ENCODE results near the gene ADAMTSL1. TPM values are rescaled to one million over a fixed set of nuclear protein-coding genes. Genes with fewer than 3 reads are reported as not detected.

The ADAMTSL1 gene
- total RNA-seq, 1 donor from 2014 or later, result 1.5 TPM

DNA sequence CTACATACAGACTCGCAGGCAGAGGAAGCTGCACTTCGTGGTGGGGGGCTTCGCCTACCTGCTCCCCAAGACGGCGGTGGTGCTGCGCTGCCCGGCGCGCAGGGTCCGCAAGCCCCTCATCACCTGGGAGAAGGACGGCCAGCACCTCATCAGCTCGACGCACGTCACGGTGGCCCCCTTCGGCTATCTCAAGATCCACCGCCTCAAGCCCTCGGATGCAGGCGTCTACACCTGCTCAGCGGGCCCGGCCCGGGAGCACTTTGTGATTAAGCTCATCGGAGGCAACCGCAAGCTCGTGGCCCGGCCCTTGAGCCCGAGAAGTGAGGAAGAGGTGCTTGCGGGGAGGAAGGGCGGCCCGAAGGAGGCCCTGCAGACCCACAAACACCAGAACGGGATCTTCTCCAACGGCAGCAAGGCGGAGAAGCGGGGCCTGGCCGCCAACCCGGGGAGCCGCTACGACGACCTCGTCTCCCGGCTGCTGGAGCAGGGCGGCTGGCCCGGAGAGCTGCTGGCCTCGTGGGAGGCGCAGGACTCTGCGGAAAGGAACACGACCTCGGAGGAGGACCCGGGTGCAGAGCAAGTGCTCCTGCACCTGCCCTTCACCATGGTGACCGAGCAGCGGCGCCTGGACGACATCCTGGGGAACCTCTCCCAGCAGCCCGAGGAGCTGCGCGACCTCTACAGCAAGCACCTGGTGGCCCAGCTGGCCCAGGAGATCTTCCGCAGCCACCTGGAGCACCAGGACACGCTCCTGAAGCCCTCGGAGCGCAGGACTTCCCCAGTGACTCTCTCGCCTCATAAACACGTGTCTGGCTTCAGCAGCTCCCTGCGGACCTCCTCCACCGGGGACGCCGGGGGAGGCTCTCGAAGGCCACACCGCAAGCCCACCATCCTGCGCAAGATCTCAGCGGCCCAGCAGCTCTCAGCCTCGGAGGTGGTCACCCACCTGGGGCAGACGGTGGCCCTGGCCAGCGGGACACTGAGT is 303.2 kb downstream of the ADAMTSL1 start:
- no peak for ATAC-seq

DNA sequence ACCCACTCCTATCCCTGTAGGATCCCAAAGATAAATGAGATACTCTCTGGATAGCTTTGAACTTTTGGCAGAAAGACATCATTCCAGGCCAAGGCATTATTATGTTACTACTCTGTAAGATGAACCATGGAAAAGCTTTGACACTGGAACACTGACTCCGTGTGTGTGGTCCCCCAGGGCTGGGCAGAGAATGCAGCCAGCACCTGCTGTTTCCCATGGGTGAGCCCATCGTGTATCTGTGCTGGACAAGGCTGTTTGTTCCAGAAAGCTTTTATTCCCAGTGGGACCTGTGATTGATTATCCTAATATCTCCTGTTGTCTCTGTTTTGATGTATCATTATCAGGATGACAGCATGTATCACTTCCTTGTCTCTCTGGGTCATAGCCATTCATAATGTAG is 304.2 kb downstream of the ADAMTSL1 start:
- no peak for ATAC-seq

DNA sequence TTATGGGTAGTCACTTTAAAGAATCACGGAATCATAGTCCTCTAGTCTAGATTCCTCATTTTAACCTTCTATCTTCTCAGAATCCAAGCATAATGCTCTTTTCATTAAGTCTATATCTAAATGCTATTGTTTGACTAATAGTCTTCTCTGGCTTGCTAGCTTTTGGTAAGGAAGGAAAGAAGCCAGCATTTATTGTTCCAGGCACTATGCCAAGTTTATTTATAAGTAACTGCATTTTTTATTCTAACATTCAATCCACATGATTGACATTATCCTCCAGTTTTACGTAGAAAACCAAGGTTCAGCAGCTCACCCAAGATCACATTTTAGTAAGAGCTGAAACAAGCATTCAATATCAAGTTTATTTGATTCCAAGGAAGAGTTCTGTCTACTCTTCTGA is 304.9 kb downstream of the ADAMTSL1 start:
- no peak for ATAC-seq

DNA sequence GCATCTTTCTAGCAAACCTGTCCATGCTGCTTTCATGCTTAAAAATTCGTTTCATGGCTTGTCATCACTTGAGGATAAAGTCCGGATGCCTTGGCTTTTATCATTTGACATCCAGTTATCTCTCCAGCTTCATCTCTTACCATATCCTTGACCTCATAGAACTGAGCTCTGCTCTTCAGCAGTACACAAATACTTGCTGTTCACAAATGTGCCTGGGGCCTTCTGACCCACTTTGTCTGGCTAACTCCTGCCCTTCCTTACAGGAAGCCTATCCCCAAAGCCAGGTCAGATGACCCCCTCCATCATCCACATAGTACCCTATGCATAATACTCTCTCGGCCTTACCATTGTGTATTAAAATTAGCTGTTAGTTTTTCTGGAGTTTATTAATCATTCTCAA is 310.0 kb downstream of the ADAMTSL1 start:
- no peak for ATAC-seq

DNA sequence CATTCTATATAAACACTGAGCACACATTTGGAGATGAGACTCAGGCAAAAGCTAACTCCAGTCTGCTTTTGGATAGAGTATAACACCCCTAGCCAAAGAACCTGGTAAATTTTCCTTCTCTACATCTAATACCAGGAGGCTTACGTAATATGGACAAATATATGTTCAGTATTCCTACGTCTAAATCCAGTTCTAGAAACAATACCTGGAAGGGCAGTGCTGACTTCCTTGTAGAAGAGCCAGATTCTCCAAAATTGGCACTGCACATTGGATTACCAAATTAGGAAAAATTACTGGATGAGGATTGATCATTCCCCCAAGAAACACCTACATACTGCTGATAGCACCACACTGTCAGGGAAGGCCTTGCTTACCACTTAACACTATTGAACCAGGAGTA is 311.7 kb downstream of the ADAMTSL1 start:
- ATAC-seq, result no peak

DNA sequence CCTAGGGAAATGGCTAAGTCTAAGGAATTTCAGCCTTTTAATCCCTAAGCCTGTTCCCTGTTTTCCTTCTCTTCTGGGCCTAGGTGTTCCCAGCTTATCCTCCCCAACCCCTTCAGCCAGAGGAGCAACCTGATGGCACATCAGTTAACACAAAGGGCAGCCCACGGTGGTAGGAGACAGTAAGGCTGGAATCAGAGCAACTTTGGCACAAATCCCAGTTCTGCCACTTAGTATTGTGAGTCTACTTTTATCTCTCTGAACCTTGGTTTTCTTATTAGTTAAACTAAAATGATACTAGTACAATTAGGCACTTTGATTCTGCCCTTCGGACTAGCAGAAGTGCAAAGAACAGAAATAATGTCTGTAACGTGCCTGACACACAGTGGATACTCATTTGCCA is 312.2 kb downstream of the ADAMTSL1 start:
- no peak for ATAC-seq

DNA sequence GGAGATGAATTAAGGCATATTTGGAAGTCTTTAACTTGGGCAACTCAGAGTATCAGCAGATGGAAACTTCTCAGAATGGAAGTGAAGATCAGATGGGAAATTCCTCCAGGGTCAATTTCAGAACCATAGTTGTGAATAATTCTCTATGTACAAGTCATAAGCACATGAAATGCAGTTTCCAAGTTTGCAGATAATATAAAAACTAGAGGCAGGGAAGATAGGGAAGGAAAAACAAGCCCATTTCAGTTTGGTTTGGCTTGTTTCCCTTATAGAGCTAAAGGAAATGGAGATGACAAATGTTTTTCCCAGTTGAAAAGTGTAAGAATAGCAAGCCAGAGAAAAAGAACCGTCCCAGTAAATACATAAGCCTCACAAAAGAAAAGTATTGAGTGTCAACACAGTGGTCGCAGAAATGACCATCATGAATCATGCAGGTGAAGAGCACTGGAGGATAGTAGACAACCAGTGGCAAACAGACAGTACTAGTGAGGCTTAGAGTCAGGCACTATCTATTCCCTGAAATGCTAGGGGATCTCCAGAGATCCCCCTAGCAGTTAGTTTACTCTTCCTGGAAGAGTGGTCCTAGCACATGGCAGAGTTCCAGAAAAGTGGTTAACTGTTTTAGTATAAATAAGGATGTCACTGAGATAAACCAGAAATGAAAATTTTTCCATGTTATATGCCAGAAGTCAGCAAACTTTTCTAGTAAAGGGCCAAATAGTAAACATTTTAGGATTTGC is 313.1 kb downstream of the ADAMTSL1 start:
- no peak for ATAC-seq

DNA sequence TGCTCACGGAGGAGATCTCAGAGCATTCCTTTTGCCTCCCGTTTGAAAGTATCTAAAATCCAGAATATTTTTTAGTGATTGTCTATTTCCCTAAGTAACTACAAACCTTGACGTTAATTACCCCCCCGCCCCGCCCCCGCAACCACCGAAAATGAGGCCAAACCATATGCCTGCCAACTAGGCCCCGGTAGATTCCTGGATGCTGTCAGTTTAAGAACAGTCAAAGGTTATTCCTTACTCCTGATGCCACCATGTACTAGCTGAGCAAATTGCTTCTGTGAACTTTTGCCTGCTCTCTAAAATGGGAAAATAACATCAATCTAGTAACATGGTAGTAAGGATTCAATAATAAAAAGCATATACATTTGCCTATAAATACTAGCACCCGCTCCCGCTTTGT is 314.3 kb downstream of the ADAMTSL1 start:
- ATAC-seq, result no peak

DNA sequence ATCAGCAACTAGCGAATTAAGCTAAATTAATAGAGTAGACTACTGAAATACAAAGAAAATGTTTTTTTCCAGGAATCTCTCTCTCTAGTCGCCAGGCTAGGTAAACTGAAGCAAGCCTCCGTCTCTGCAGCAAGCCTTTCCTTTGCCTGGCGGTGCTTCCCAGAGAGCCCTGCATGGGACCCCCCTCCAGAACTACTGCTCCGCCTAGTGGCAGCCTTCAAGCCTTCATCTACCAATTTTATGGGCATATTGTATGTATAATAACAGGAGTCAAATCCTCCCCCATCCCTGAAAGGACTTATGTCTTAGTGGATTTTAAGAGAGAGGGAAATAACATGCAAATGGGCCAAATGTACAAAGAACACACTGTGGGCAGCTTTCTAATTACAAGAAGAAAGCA is 317.1 kb downstream of the ADAMTSL1 start:
- no peak for ATAC-seq

DNA sequence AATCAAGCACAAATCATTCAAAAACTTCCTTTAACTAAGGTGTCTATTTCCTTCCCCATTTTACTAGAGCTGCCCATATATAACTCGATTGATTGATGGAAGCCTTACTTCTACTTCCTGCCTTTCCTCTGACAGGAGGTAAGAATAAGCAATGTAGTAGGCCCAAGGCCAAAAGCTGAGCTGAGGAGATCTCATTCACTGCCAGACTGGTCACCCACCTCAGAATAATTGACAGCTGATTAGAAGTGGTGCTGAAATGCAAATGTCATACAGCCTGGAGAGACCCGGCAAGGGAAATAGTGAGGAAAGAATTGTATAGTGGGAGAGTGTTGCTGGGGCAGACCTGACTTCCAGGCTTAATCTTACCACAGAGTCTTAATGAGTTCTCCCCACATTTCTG is 319.2 kb downstream of the ADAMTSL1 start:
- no peak for ATAC-seq

DNA sequence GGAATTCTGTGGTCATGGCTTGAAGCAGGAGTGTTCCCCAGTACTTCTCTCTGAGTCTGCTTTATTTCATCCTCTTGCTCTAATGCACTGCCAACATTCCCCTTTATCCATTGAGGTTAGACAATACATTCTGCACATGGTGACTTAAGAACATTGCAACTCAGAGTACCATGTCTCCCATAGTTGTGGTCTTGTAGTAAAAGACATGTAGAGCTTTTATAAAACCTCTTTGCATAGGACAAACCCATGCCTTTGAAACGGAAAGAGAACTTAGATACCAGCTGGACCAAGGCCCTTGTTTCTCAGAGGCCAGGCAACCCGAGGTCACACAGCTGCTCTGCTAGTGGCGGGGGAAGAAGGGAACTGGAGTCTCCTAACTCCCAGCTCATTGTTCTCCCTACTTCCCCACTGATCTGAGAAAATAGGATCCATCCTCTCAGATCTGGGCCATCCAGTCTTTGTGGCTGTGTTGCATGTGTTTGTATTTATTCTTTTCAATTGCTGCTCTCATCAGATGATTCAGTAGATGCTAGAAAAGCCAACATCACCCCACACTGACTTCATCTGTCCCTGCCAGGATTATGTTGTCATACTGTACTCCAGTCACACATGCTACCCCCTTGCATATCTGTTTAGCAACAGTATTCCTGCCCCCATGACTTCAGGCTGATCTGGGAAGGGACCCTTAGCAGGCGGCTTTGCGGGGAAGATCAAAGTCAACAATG is 322.2 kb downstream of the ADAMTSL1 start:
- ATAC-seq, result no peak

DNA sequence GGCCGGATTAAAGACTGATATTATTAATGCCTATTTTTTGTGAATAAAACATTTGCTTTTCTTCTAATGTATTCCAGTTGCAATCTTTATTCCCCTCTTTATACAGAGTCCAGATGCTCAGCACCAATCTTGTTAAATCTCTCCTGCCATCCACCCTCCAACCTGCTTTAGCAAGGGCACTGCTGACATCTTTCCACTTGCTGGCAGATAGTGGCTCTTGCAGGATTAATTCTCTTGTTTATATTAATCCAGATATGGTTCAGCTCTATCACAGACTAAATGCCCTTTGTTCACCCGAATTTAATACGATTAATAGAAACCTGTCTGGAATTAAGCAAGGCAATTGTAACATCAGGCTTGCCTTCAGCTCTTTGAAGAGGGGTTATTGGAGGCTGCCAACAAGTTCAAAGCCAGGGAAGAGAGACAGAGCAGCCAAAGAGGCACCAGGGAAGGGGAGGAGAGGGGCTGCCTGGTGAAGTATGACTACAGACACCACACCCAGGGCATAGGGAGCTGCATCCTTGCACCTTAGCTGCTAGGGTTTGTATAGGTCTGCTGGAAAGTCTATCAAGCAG is 322.8 kb downstream of the ADAMTSL1 start:
- ATAC-seq, result no peak

DNA sequence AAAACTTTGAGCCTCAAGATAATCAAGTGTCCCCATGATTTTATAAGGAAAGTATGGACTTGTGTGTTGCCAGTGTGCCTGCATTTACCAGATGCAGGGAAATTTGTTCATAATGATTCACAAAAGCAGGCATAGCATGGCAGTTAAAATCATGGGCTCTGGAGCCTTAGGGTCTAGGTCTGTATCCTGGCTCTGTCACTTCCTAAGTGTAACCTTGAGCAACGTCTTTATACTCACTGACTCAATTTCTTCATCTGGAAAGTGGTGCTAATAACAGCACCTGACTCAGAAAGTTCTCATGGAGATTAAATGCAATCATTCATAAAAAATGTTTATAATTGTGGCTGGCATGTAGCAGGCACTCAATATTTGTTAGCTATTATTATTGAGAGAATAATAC is 324.2 kb downstream of the ADAMTSL1 start:
- ATAC-seq, result no peak

DNA sequence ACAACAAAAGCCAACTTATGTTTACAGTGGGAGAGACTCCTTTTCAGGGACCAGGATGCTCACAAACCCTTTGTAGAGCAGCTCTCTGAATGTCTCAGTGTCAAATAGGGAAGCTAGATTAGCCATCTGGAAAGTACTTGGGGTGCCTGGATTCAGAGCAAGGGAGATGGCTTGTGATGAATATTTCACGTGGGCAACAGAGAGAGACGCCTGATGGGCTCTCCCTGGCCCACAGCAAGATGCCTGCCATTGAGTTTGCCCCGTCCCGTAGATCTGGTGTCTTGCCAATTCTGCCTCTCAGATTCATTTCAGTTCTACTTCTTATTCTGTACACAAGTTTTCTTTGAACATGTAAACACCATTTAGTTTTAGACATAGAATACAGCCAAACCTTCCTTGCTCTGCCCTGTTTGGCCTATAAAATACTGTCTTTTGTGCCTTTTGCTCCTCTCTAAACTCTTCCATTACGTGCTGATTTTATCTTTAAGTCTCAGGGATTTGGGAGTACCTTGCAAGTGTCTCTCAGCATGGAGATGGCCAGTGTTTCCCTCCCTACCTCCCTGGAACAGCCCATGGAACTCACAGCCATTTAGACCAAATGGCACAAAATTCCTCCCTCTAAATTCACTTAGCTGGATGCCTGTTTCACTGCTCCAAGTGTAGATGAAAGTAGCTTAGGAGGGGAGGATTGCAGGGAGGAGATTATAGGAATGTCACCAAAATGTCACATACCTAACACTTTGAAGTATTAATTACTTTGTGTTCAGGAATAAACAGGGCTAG is 324.7 kb downstream of the ADAMTSL1 start:
- ATAC-seq, result no peak

DNA sequence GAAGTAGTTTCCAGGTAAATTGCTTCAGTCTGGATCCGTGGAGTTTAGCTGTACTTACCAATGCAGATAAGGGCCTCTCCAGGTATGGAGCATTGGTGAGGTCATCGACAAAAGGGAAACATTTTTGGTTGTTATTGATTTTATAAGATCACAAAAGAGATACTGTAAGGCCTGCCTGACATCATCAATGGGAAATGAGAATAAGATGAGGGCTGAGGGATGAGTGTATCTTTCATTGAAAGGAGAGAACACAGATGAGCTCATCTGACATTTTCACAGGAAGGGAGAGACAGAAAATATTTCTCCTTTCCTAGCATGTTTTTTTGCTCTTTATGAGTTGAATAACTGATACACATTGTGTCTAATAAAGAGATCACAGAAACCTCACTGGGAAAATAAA is 325.5 kb downstream of the ADAMTSL1 start:
- no peak for ATAC-seq

DNA sequence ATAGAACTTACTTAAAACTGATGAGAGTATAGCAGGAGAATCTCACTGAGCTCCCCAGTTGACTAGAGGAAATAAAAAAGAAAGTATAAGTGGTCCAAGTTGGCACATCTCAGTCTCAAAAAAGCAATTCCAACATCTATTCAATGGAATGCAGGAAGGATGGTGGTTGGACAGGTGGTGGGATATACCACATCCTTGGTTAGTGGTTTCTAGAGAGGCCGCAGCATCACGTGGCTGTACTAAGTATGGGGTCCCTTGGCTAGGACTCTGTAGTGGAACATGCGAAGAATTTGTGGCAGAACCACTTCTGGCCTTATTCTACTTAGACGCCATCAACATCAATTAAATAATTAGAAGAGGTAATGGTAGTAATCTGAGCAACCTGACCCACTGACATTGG is 326.6 kb downstream of the ADAMTSL1 start:
- ATAC-seq, result no peak

DNA sequence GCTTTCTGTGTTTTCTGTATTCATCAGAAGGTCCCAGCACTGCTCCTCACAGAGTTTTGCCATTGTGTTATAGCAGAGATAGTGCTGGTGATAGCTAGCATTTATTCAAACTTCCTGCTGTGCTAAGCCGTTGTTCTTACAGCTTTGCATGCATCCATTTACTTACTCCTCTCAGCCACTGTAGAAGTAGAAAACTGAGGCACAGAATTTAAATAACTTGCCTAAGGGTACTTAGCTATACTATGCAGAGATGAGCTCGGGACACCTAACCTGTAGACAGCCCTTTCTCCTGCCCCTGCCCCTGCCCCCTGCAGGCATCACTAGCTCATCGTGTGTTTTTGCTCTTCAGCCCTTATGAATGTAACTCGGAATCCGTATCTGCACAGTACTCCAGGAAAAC is 331.4 kb downstream of the ADAMTSL1 start:
- no peak for ATAC-seq

DNA sequence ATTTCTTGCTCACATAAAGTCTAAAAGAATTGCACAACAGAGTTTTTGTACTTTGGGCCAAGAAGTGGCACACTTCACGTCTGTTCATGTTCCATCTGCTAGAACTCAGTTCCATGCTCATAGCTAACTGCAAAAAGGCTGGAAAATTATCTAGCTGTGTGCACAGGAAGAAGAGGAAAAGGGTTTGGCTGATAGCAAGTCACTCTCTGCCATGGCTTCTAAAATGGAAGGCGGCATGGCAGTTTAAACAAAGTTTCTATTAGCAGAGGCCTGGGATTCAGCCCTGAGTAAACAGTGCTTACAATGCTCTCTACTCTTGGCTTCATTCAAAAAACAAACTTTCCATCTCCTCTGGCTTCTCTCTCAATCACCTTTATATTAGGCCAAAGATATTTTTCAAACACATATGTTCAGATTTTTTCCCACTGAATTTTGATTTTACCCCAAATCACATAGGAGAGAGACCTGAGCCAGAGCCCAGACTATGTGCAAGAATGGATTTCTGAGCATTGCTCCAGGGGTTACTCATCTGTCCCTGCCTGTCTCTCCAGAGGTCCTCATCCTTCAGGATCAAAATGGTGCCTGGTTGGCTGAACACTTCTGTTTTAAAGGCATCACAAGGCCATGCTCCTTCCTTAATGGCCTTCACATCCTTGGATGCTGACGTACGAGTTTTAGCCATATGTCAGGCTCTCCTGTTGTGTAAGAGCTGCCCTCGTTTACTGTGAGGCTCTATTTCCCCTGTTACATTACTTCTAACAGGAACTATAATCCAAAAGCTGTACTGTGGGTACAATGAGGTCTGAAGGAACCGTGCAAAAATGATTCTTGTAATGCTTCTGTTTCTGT is 332.5 kb downstream of the ADAMTSL1 start:
- no peak for ATAC-seq

DNA sequence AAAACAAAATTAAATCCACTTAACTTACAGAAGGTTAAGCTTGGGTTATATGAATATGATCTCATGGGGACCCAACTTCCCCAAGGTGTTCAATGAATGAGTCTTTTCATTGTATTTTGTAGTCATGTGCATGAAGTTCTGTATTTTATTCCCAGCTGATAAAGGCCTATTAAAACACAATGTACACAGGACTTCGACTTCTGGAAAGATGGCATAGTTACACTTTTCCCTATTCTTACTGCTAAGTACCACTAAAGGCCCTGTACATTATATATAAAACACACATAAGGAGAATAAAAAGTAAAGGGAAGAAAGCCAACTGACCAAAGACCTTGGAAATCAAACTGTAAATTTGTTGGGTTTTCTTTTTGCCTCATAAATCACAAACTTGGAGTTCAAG is 336.6 kb downstream of the ADAMTSL1 start:
- ATAC-seq, result no peak

DNA sequence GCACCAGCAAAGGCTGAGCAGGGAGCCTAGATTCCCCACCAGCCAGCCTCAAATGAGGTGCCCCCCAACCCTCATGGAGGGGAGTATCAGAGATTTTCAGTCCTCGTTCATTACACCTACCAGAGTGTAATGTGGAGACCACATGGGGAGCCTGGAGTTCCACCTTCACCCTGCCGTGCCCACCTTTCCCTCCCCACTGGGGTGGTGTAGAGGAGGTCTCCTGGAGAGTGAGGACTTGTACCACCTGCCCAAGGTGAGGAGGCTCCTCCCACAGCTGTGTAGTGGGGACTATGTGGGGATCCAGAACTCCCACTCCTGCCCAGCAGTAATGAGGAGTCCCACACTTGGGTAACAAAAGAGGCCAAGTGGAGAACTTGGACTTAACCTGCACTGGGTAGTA is 337.2 kb downstream of the ADAMTSL1 start:
- ATAC-seq, result no peak

DNA sequence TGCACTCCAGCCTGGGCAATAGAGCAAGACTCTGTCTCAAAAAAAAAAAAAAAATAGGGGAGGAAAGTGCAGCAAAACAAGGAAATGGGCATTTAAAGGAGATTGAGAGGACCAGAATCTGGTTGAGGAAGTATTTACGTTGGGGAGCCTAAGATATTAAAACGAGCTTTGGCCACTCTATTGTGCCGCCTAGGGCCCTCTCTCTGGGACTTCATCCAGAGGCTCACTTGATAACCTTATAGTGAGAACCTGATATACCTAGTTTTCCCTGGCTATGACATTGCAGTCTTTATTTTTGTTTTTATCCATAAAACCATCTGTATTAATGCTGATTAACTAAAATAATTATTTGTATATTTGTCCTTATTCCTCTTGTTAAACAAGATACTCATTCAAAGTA is 345.5 kb downstream of the ADAMTSL1 start:
- ATAC-seq, result no peak

All from esophagus mucosa (tissue), 1 donor.